ENCODE measurements around the gene CD83.
"Not testable (repeated sequence)": the region's sequence is repeated elsewhere in the genome, so short reads cannot be mapped to it uniquely, and the experiment has no call there.

The CD83 gene

DNA sequence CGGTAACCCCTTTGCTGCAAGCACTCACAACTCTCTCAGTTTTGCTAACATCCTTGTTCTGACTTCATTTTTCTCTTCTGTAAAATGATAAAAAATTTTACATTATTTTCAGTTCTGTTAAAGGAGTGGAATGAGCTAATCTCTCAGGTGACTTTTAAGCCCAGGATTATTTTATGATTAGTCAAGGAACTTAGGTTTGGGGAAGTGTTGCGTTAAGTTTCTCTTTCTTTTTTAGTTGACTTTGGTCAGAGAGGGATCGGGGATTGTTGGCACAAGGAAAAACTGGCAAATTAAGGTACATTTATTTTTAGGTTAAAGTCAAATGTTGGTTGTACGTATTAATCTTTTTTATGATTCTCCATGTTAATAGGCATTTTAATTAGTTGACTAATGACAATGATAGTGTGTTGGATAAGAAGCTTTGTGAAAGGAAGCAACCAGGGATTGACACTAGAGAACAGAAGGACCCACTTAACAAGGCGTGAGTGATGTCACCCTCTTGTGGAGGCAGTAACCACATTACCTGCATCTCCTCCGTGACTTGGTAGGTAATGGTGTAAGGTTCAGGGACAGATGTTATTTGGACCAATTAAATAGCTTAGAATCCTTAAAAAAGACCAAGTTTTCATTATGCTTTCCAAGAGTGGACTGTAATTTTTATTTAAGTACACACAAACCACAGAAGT lies 31.6 kb downstream of the CD83 start:
- no peak for DNase-seq (ENCODE audit: low read depth)

DNA sequence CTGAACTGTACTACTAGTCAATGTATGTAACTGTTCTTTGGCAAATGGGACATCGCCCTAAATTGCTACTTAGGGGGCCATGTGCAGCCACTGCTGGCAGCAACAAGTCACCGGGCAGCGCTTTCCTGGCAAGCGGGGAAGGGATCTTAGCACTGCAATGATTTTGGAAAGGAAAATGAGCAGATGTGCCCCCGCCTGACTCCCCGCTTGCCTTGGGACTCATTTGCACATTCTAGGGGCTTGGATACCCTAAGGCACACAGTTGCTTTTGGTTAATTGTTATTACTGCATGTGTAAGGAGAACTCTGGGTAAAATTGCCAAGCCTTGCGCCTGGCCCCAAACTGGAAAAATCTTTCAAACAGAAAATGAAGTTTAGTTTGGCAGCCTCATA lies 32.2 kb downstream of the CD83 start:
- no peak for DNase-seq (ENCODE audit: low read depth)

DNA sequence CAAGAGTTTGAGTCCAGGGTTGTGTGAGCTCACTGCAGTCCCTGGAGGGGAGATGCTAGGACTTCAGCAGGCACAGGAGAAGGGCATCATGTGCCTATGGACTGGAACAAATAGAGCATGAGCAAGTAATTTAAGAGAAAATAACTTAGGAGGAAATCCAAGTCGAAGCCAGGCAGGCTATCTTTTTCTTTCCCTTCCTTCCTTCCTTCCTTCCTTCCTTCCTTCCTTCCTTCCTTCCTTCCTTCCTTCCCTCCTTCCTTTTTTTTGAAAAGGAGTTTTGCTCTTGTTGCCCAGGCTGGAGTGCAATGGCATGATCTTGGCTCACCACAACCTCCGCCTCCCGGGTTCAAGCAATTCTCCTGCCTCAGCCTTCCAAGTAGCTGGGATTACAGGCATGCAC lies 33.7 kb downstream of the CD83 start:
- DNase-seq (ENCODE audit: low read depth), result not testable (repeated sequence)

DNA sequence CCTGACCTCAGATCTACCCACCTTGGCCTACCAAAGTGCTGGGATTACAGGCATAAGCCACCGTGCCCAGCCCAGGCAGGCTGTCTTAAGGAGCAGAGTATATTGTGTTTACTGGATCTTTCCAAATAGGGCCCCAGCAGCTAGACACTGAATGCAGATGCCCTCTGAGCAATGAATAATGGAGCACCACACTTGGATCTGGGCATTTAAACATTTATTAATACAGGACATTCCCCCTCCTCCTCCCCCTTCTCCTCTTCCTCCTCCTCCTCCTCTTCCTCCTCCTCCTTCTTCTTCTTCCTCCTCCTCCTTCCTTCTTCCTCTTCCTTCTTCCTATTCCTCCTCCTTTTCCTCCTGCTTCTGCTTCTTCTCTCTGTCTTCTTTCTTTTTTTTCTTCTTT lies 34.2 kb downstream of the CD83 start:
- no peak for DNase-seq (ENCODE audit: low read depth)

DNA sequence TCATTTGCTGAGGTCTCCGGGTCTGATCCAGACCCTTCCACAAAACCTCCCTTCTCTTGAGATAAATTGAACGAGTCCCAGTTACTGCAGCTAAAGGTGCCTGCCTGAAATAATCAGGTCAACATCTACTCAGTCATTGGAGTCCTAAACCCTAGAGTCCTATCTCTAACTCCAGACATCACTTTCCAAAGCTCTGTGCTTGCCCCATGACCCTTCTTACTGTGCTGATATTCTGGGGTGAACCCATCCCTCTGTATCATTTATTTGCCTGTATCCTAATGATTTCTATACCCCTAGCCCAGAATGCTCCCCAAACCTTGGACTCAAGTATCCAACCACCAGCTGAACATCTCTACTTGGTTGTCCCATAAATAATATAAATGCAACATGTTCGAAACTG lies 35.7 kb downstream of the CD83 start:
- no peak for DNase-seq (ENCODE audit: low read depth)

DNA sequence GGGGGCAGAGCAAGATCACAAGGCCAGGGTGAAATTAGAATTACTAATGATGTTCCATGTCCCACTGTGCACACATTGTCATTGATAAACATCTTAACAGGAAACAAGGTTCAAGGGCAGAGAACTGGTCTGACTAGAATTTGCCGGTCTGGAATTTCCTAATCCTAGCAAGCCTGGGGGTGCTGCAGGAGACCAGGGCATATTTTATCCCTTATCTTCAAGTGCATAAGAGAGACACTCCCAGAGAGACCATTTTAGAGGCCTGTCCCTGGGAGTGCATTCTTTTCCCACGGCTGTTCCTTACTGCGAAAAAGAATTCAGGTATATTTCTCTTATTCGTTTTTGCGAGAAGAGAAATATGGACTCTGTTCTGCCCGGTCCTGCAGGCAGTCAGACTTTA lies 41.5 kb downstream of the CD83 start:
- no peak for DNase-seq (ENCODE audit: low read depth)

DNA sequence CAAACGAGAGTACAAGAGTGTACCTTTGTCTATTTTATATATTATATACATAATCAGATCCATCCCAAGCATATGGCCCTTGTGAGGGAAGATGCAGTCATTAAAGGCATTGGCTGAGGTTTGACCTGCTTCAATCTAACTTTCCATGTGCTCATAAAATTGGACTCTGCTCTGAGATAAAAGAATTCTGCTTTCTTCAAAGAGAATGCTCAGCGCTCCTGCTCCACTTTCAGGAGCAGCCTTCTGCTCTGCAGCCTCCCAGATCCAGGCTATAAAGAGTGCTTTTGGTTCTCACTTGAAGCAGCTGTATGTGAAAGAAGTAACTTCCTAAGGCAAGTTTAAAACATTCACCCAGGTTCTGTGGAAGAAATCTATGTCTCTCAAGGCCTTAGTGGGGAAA lies 45.3 kb downstream of the CD83 start:
- no peak for DNase-seq (ENCODE audit: low read depth)

DNA sequence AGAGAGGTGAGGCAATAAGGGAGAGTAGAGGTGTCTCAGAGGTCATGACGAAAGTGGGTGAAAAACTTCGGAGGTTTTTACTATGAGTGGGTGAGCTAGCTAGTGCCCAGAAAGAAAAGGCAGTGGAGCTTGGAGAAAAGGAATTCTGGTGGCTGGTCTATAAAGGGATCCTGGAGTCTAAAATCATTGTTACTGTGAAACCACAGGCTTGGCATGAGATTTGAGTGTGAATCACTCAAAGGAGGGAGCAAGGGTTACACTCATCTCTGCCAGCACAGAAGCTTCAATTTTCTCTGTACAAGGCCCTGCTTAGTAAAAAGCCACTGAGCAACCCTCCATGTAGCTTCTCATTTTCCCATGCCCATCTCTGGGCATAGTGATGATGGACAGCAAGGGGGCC lies 47.5 kb downstream of the CD83 start:
- DNase-seq (ENCODE audit: low read depth), result peak; percentile 74

DNA sequence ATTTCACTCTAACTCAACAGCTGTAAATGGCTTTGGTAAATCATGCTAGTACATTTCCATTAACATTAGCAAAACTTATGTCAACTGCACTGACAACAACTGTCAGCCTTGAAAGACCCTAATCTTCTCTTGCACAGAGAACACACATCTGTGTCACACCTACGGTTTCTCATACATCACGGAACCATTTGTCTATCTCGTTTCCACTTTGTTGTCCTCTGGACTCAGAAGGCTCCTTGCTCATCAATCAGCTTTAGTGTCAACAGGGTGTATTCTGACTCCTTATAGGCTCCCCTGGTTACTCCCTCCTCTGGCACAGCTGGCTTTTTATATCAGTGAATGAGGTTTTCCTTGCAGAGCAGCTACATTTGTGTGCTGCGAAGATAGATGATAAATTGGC lies 49.3 kb downstream of the CD83 start:
- no peak for DNase-seq (ENCODE audit: low read depth)

DNA sequence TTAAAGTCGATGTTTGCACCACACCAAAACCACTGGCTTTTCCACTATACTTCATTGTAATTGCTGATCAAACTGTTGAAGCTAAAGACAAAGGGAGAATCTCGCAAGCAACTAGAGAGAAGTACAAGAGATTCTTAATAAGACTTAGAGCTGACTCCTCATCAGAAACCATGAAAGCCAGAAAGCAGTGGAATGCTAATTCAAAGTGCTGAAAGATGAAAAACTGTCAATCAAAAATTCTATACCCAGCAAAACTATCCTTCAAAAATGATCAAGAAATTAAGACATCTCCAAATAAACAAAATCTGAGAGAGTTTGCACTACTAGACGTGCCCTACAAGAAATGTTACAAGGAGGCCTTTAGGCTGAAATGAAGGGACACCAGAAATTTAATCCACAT lies 52.6 kb downstream of the CD83 start:
- no peak for DNase-seq (ENCODE audit: low read depth)

DNA sequence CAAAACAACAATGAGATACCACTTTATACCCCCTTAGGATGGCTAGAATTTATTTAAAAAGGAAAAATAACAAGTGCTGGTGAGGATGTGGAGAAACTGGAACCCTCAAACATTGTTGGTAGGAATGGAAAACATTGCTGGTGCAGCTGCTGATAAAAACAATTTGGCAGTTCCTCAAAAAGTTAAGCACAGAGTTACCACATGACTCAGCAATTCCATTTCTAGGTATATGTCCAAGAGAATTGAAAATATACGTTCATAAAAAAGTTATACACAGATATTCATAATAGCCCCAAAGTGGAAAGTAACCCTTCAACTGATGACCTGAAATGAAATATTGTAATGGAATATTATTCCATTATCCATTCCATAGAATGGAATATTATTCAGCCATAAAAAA lies 55.0 kb downstream of the CD83 start:
- DNase-seq (ENCODE audit: low read depth), result no peak

DNA sequence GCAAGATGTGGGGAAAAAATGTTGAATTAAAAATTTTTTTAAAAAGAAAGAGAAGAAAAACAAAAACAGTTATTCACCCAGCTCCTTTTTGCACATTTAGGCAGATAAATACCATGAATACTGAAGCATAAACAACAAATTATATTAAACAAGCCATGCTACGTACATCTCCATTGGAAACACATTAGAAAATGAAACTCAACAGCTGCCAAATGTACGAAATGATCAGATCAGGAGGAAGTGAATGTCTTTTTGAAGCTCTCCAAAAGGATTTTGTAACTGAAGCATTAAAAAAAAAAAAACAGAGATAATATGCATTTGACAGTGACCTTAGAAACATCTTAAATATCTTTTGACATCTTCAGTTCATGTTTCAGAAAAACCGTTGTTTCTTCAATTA lies 56.7 kb downstream of the CD83 start:
- DNase-seq (ENCODE audit: low read depth), result no peak

DNA sequence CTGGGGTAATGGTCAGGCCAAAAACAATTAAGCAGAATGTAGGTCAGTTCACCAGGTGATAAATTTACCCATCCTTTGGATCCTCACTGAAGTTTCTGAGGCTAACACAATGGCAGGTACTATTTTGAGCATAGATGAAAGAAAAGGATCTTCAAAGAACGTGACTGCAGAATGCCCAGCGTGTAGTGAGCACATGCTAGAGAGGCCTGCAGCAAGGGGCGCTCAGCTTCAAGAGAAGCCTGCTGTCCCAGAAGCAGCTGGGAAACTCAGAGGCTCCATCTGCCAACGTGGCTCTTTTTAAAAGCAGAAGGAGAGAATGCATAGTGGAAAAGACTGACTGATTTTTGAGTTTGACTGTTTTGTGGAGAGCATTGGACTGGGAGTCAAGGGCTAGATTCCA lies 57.4 kb downstream of the CD83 start:
- DNase-seq (ENCODE audit: low read depth), result no peak

DNA sequence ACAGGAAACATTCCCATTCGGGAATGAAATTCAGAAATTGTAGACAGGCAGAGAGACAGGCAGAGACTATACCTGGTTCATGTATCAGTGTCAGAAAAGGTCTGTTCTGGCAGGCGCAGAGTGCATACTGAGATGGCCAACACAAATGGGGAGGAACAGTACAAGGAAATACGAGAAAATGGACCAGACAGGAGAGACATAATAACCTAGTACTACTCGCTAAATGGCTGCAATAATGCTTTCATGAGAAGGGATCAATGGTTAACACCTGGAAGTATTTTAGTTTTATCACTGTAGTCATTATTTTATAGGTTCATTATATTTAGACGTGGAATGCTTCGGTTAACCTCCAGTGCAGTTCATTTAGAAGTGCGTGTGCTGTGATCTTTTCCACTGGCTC lies 58.9 kb downstream of the CD83 start:
- DNase-seq (ENCODE audit: low read depth), result no peak

DNA sequence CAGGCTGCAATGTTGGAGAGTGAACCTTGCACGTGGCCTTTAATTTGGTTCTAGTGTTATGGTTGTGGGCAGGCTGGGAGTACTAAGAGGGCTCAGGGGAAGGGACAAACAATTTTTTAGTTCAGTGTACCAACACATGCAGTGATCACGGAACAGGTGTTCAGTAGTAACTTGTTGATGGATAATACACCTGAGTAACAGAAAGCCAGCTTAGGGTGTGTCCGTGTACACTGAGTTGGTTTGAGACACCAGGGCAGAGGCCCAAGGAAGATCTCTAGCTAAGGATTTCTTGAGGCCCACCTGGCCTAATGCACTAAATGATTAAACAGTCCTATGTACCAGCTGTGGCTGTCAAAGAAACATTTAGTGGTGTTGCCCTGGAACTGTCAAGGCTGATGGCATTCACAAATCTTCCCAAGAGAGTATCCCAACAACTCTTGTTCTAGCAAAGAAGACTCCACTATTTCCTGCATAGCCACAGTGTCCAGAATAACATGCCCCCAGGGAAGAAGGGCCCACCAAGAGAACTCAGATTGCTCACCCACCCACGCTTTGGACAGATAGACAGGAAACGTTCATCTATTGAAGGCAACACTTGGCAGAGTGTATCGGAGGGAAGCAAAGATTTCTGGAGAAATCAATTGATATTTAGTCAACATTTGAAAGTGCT lies 60.0 kb downstream of the CD83 start:
- no peak for DNase-seq (ENCODE audit: low read depth)

DNA sequence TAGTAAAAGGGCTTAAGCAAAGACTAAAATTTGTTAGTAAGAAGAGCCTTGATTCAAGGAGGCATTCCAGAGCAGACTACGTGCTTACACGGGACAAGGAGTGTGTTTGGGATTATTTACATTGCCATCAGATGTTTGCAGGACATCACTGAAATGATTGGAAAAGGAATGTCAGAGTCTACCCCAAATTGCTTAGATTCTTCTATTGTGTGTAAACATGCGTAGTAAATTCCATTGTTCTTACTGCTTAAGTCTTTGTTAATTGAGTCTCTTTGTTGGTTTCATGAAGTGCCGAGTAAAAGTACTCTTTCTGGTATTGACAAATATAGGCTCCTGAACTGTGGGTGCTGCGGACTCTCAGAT lies 60.5 kb downstream of the CD83 start:
- DNase-seq (ENCODE audit: low read depth), result peak; percentile 42

DNA sequence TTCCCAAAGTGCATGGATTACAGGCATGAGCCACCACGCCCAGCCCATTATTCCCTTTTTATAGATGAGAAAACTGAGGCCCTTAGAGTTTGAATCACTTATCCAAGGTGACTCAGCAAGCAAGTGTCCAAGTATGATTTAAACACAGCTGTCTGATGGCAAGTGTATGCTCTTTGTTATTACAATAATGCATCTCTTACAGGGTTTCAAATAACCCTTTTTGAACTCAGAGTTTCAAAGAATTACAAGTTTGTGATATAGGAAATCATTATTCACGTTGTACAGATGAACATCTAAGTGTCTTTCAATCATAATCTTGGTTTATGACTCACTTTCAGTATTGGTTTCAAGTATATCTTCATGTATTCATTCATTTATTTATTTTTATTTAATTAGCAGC lies 63.0 kb downstream of the CD83 start:
- no peak for DNase-seq (ENCODE audit: low read depth)

DNA sequence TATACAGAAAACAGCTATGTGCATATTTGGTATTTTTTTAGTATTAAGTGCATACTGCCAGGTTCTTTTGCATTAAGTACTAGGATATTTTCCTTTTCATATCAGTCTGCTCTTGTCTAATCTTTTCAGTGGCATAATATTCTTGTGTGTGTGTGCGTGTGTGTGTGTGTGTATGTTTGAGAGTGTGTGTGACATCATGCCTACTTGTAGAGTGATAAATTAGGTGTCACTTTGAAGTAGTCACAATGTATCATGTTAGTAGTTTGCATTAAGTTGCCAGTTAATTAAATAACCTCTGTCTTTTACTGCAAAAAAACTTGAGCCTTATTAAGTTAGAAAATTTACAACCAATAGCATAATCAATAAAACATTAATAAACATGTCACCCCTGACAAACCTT lies 65.3 kb downstream of the CD83 start:
- DNase-seq (ENCODE audit: low read depth), result no peak

All from EH (cell line).